Spinal cord (tissue), 10 donors: ENCODE measurements around the gene RASSF5. TPM values are rescaled to one million over a fixed set of nuclear protein-coding genes. Genes with fewer than 3 reads are reported as not detected.

Source experiments
- DNase-seq, 6 donors: peaks; one replicate each; pipeline versions ENCODE4 v3.0.0 to v3.0.0-alpha.2; 2013 to 2015; ENCODE audit warnings: low spot score in 6 of 6, low read depth in 4 of 6
- H3K27ac ChIP-seq: one replicate; pipeline ENCODE4 v1.5.1; 2013; ENCODE audit warnings: low read depth, low read length, control low read depth
- H3K27me3 ChIP-seq: one replicate; pipeline ENCODE4 v1.6.1; 2013; ENCODE audit warnings: low read length; ENCODE audit not compliant: control insufficient read depth, insufficient read depth
- H3K36me3 ChIP-seq: one replicate; pipeline ENCODE4 v1.6.1; 2013; ENCODE audit warnings: low read length; ENCODE audit not compliant: control insufficient read depth, insufficient read depth
- H3K4me1 ChIP-seq: one replicate; pipeline ENCODE4 v1.6.1; 2013; ENCODE audit warnings: low read length; ENCODE audit not compliant: control insufficient read depth, insufficient read depth
- H3K4me3 ChIP-seq: one replicate; pipeline ENCODE4 v1.5.1; 2013; ENCODE audit warnings: low read depth, low read length, control low read depth
- H3K9me3 ChIP-seq: one replicate; pipeline ENCODE4 v1.6.1; 2013; ENCODE audit warnings: low read length; ENCODE audit not compliant: control insufficient read depth, insufficient read depth
- WGBS: methylation state at CpG from one replicate; pipeline ENCODE4 v1.1.5; 2013; ENCODE audit warnings: missing lambda C conversion rate; ENCODE audit not compliant: insufficient coverage; 5-methylcytosine and 5-hydroxymethylcytosine counted together
- polyA plus RNA-seq, 2 donors: library from polyadenylated mRNA; unstranded; fragments of 120-200 nt; gene quantifications; one replicate each; pipeline ENCODE4 v1.2.1, GENCODE V29; 2013; ENCODE audit not compliant: insufficient read length in 2 of 2
- total RNA-seq, 2 donors: library from RNA; depleted of rRNA in 1 of 2; stranded (reverse); fragments of 120-200 nt in 1 of 2; fragments of >200 nt in 1 of 2; gene quantifications; one replicate each; pipeline versions ENCODE4 v1.2.3 to v1.2.4, GENCODE V29; 2013 to 2014
- donor health status: healthy.

The RASSF5 gene
- total and polyA plus RNA-seq, 4 donors: 3.2 to 13.7 (median 9.8) TPM

- Histone ChIP-seq H3K9me3 (no peaks in the 10 kb centered on the region), H3K27ac (no peak overlapping the region), H3K36me3 (no peaks in the 10 kb centered on the region), H3K4me1 (peaks cover 9% of the 10 kb centered on the region), H3K27me3 (no peaks in the 10 kb centered on the region), H3K4me3 (no peak overlapping the region)
- no peak for DNase-seq
- 93% methylated on average over 9 of the region's 9 CpGs for WGBS
Observed at GRCh38 chr1:206551296-206551985, 44.1 kb downstream of the RASSF5 start.

DNA sequence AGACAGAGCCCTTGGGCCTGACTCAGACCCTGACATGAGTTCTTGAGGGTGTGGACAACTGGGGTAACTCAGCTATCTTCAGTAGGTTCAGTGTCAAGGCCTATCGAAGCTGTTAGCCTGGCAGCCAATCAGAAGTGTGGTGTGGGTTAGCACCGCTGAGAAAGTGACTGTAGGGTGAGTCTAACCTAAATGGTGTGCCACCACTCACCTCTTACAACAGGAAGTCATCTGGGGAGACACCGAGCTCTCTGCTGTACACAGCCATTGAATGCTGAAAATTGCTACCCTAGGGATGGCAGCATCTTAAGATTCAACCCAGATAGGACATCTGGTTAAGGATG, 44.6 kb downstream of the RASSF5 start:
- Histone ChIP-seq H3K27ac (no peak overlapping the region), H3K9me3 (no peaks in the 10 kb centered on the region), H3K4me3 (no peak overlapping the region), H3K27me3 (no peaks in the 10 kb centered on the region), H3K36me3 (no peaks in the 10 kb centered on the region), H3K4me1 (peaks cover 14% of the 10 kb centered on the region)
- DNase-seq: no peak
- WGBS: 100% methylated on average over 3 of the region's 3 CpGs

- no peaks in the 10 kb centered on the region for H3K27me3 ChIP-seq
- no peak overlapping the region for H3K27ac ChIP-seq
- peak in 1 of 6 donors; percentile 15 for DNase-seq
- peaks cover 20% of the 10 kb centered on the region for H3K4me1 ChIP-seq
- H3K36me3 ChIP-seq: no peaks in the 10 kb centered on the region
- WGBS: 69% methylated on average over 2 of the region's 3 CpGs
- no peaks in the 10 kb centered on the region for H3K9me3 ChIP-seq
- H3K4me3 ChIP-seq: no peak overlapping the region
Observed at GRCh38 chr1:206554211-206554610, 46.9 kb downstream of the RASSF5 start.

GRCh38 chr1:206554701-206555472, 47.6 kb downstream of the RASSF5 start:
- Histone ChIP-seq H3K36me3 (no peaks in the 10 kb centered on the region), H3K4me1 (peaks cover 25% of the 10 kb centered on the region), H3K9me3 (no peaks in the 10 kb centered on the region), H3K27me3 (no peaks in the 10 kb centered on the region), H3K4me3 (no peak overlapping the region), H3K27ac (no peak overlapping the region)
- DNase-seq: no peak
- 100% methylated on average over 1 of the region's 1 CpG for WGBS

GRCh38 chr1:206555473-206555935, 48.2 kb downstream of the RASSF5 start:
- no peak overlapping the region for H3K27ac ChIP-seq
- DNase-seq: peak in 1 of 6 donors; percentile 42
- 53% methylated on average over 8 of the region's 10 CpGs for WGBS

GRCh38 chr1:206556047-206556749, 48.9 kb downstream of the RASSF5 start:
- peaks cover 30% of the 10 kb centered on the region for H3K4me1 ChIP-seq
- no peak for DNase-seq
- 62% methylated on average over 7 of the region's 7 CpGs for WGBS
- no peaks in the 10 kb centered on the region for H3K9me3 ChIP-seq
- H3K4me3 ChIP-seq: no peak overlapping the region
- H3K27ac ChIP-seq: no peak overlapping the region
- H3K36me3 ChIP-seq: no peaks in the 10 kb centered on the region
- H3K27me3 ChIP-seq: no peaks in the 10 kb centered on the region

More at GRCh38 chr1:206555473-206555935, 48.2 kb downstream of the RASSF5 start:
- no peaks in the 10 kb centered on the region for H3K36me3 ChIP-seq
- H3K27me3 ChIP-seq: no peaks in the 10 kb centered on the region
- H3K4me1 ChIP-seq: peaks cover 30% of the 10 kb centered on the region
- H3K4me3 ChIP-seq: no peak overlapping the region
- no peaks in the 10 kb centered on the region for H3K9me3 ChIP-seq

- no peaks in the 10 kb centered on the region for H3K9me3 ChIP-seq
- H3K27ac ChIP-seq: no peak overlapping the region
- no peaks in the 10 kb centered on the region for H3K27me3 ChIP-seq
- H3K4me3 ChIP-seq: peak overlapping the region; percentile 34
- H3K36me3 ChIP-seq: no peaks in the 10 kb centered on the region
- H3K4me1 ChIP-seq: peaks cover 30% of the 10 kb centered on the region
- under 1% methylated on average over 62 of the region's 67 CpGs for WGBS
- DNase-seq: peak in 3 of 6 donors; percentile 22 to 82 (median 80)
Observed at GRCh38 chr1:206556750-206557635, 49.7 kb downstream of the RASSF5 start.

DNA sequence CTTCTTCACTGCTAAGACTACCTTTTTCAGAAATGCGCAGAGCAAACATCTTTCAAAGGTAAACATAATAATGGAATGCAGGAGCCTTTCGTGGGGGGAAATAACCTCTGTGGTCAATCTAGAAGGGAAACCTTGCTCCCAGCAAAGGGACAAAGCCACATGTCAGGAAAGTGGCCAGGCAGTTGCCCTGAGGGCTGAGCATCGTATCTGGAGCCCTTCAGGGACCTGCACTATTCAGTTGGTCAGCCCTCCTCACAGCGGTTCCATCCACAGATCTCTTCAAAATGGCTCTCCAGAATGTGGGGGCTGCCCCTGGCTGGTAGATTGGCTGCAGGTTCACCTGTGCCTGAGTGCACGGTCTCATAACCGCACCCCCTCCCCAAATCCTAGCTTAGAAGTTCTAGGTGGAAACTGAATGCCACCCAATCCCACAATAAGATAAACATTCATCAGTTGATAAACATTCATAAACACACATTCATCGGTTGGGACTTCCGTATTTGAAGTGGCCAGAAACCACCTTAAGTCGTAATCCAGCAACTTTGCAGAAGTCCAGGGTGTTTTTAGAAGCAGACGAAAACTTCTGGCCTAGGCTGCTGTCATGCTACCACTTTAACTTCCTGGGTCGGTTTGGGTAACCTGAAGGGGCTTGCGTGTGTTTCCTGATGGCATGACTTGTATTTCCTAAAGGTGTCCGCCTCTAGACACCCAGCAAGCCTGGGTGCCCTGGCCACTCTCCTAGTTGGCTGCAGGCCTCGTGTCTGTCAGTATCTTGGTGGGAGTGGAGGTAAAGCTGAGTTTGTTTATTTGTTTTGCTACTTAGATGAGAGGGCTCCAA, 50.5 kb downstream of the RASSF5 start:
- H3K27ac ChIP-seq: no peak overlapping the region
- 77% methylated on average over 13 of the region's 14 CpGs for WGBS
- peaks cover 30% of the 10 kb centered on the region for H3K4me1 ChIP-seq
- no peaks in the 10 kb centered on the region for H3K36me3 ChIP-seq
- H3K9me3 ChIP-seq: no peaks in the 10 kb centered on the region
- H3K4me3 ChIP-seq: peak overlapping the region; percentile 34
- H3K27me3 ChIP-seq: no peaks in the 10 kb centered on the region
- no peak for DNase-seq
